Stimulated activated CD4-positive, alpha-beta T cell treated with anti-CD3 and anti-CD28 coated beads, TNF-alpha, amount 100 ng/mL, for 48 hours (primary cell): ENCODE data around the gene COQ3.

Source experiments
- DNase-seq, 3 donors: peaks; one replicate each; pipeline ENCODE4 v3.0.0-alpha.2; 2020; ENCODE audit warnings: low read depth in 3 of 3

Gene COQ3

GRCh38 chr6:99393698-99394531 lies at the start of gene COQ3:
TSS of gene COQ3 (minus strand) at chr6:99394195. CDS start at chr6:99394179, 16 bp downstream.
- DNase-seq = peak; percentile 34 to 52 (median 38)

- no peak for DNase-seq
Observed at GRCh38 chr6:99434702-99435530, 40.9 kb upstream of the COQ3 start.

- DNase-seq = no peak
Observed at GRCh38 chr6:99432877-99433276, 38.9 kb upstream of the COQ3 start.

- DNase-seq = no peak
Observed at GRCh38 chr6:99431901-99432300, 37.9 kb upstream of the COQ3 start.

GRCh38 chr6:99427988-99428387 lies 34.0 kb upstream of the COQ3 start:
- DNase-seq = no peak

- no peak for DNase-seq
Observed at GRCh38 chr6:99426451-99426757, 32.4 kb upstream of the COQ3 start.

GRCh38 chr6:99425647-99426450 lies 31.9 kb upstream of the COQ3 start:
- DNase-seq = peak; percentile 46 to 55 (median 52)

- peak; percentile 69 to 76 (median 75) for DNase-seq
Observed at GRCh38 chr6:99424761-99425646, 31.0 kb upstream of the COQ3 start, which contains the start of gene PNISR. TSS of gene PNISR (minus strand) at chr6:99425308. CDS start at chr6:99414659, 10,649 bp downstream.

- no peak for DNase-seq
Observed at GRCh38 chr6:99424022-99424421, 30.0 kb upstream of the COQ3 start.

GRCh38 chr6:99422912-99423311 lies 28.9 kb upstream of the COQ3 start:
- DNase-seq = no peak

GRCh38 chr6:99416892-99417767 lies 23.1 kb upstream of the COQ3 start:
- no peak for DNase-seq

- no peak for DNase-seq
Observed at GRCh38 chr6:99416226-99416625, 22.2 kb upstream of the COQ3 start.

GRCh38 chr6:99415446-99415845 lies 21.5 kb upstream of the COQ3 start:
- DNase-seq = no peak

GRCh38 chr6:99412065-99412464 lies 18.1 kb upstream of the COQ3 start:
- no peak for DNase-seq

GRCh38 chr6:99409672-99410071 lies 15.7 kb upstream of the COQ3 start:
- no peak for DNase-seq

GRCh38 chr6:99407076-99407475 lies 13.1 kb upstream of the COQ3 start:
- DNase-seq = no peak

- DNase-seq = no peak
Observed at GRCh38 chr6:99402448-99402847, 8.5 kb upstream of the COQ3 start.

- no peak for DNase-seq
Observed at GRCh38 chr6:99397287-99397686, 3.3 kb upstream of the COQ3 start.

GRCh38 chr6:99393366-99393697 lies 663 bp downstream of the COQ3 start:
- no peak for DNase-seq

GRCh38 chr6:99390896-99391295 lies 3.1 kb downstream of the COQ3 start:
- DNase-seq = no peak
